Epidermal melanocyte (primary cell): ENCODE measurements around the gene AP5M1.
"Not testable (repeated sequence)": the region's sequence is repeated elsewhere in the genome, so short reads cannot be mapped to it uniquely, and the experiment has no call there.

Experiments
- DNase-seq: peaks from one replicate; pipeline ENCODE4 v3.0.0; 2011; ENCODE audit warnings: low spot score; ENCODE audit not compliant: insufficient read length

Gene AP5M1

GRCh38 chr14:57268161-57269069 is at the start of gene AP5M1, which contains the start of gene EXOC5:
TSS of gene AP5M1 (plus strand) at chr14:57268971. CDS start at chr14:57269315, 344 bp downstream.
TSS of gene EXOC5 (minus strand) at chr14:57268905. CDS start at chr14:57268648, 257 bp downstream.
- peak; percentile 68 for DNase-seq

GRCh38 chr14:57221931-57222330 is 46.8 kb upstream of the AP5M1 start:
- no peak for DNase-seq

GRCh38 chr14:57227083-57227482 is 41.7 kb upstream of the AP5M1 start:
- no peak for DNase-seq

GRCh38 chr14:57228320-57228719 is 40.5 kb upstream of the AP5M1 start:
- DNase-seq, result not testable (repeated sequence)

- DNase-seq, result no peak
These were observed 36.8 kb upstream of the AP5M1 start for GRCh38 chr14:57232006-57232405.

GRCh38 chr14:57240115-57240514 is 28.7 kb upstream of the AP5M1 start:
- DNase-seq, result not testable (repeated sequence)

- no peak for DNase-seq
These were observed 25.5 kb upstream of the AP5M1 start for GRCh38 chr14:57243320-57243719.

GRCh38 chr14:57244106-57244505 is 24.7 kb upstream of the AP5M1 start:
- no peak for DNase-seq

- DNase-seq, result no peak
These were observed 22.8 kb upstream of the AP5M1 start for GRCh38 chr14:57245941-57246340.

- no peak for DNase-seq
These were observed 21.7 kb upstream of the AP5M1 start for GRCh38 chr14:57246933-57247657.

GRCh38 chr14:57254884-57255283 is 13.9 kb upstream of the AP5M1 start:
- DNase-seq, result no peak

GRCh38 chr14:57258221-57258620 is 10.6 kb upstream of the AP5M1 start:
- DNase-seq, result not testable (repeated sequence)

GRCh38 chr14:57259672-57260071 is 9.1 kb upstream of the AP5M1 start:
- no peak for DNase-seq

GRCh38 chr14:57261604-57262003 is 7.2 kb upstream of the AP5M1 start:
- no peak for DNase-seq

GRCh38 chr14:57262117-57262516 is 6.7 kb upstream of the AP5M1 start:
- no peak for DNase-seq

- DNase-seq, result no peak
These were observed 2.7 kb upstream of the AP5M1 start for GRCh38 chr14:57266065-57266464.

- DNase-seq, result no peak
These were observed 4.5 kb downstream of the AP5M1 start for GRCh38 chr14:57273236-57273635.

GRCh38 chr14:57274551-57274950 is 5.8 kb downstream of the AP5M1 start:
- DNase-seq, result no peak

GRCh38 chr14:57275023-57275664 is 6.4 kb downstream of the AP5M1 start:
- DNase-seq, result no peak

- DNase-seq, result no peak
These were observed 8.3 kb downstream of the AP5M1 start for GRCh38 chr14:57277062-57277461.

- DNase-seq, result no peak
These were observed 19.0 kb downstream of the AP5M1 start for GRCh38 chr14:57287745-57288144.

GRCh38 chr14:57290751-57291150 is 22.0 kb downstream of the AP5M1 start:
- no peak for DNase-seq
